ENCODE results near the gene EDAR.

DNA sequence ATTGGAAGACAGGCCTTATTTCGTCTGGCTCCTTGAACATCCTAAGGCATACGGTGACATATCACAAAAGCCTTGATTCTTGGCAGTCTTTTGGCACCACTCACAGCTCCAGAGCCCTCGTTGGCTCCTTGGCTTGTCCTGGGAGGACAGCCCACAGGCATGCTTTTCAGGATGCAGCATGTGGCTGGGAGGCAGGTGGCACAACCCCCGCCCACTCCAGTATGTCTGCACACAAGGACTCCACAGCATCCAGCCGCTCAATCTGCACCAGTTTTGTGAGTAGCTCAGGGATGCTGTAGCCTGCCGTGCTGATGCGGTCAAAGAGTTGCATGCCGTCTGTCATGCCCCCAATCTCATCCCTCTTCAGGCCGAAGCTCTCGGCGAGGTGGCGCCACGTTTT lies 92.3 kb downstream of the EDAR start:
- no peak for TF ChIP-seq EZH2 (IDR thresholded peaks at IDR 0.05; ENCODE audit: insufficient read depth, low read length)
- TF ChIP-seq, protein P1, sequence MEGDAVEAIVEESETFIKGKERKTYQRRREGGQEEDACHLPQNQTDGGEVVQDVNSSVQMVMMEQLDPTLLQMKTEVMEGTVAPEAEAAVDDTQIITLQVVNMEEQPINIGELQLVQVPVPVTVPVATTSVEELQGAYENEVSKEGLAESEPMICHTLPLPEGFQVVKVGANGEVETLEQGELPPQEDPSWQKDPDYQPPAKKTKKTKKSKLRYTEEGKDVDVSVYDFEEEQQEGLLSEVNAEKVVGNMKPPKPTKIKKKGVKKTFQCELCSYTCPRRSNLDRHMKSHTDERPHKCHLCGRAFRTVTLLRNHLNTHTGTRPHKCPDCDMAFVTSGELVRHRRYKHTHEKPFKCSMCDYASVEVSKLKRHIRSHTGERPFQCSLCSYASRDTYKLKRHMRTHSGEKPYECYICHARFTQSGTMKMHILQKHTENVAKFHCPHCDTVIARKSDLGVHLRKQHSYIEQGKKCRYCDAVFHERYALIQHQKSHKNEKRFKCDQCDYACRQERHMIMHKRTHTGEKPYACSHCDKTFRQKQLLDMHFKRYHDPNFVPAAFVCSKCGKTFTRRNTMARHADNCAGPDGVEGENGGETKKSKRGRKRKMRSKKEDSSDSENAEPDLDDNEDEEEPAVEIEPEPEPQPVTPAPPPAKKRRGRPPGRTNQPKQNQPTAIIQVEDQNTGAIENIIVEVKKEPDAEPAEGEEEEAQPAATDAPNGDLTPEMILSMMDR (IDR thresholded peaks at IDR 0.05; ENCODE audit: insufficient read depth, low read depth, low read length), result no peak

All from astrocyte (in vitro differentiated cells and primary cell).